HG03432 (cell line): ENCODE measurements around the gene SACM1L.

ENCODE experiments used
- ATAC-seq: cut with Tn5 transposase; IDR thresholded peaks from one replicate; pipeline ENCODE4 v1.9.1; 2021; ENCODE audit warnings: mild to moderate bottlenecking, moderate library complexity; ENCODE audit not compliant: unreplicated experiment

The SACM1L gene

GRCh38 chr3:45781841-45782240 is 92.6 kb downstream of the SACM1L start:
- no peak for ATAC-seq

GRCh38 chr3:45782381-45782780 is 93.2 kb downstream of the SACM1L start:
- ATAC-seq = no peak

GRCh38 chr3:45783667-45784066 is 94.5 kb downstream of the SACM1L start:
- no peak for ATAC-seq

- no peak for ATAC-seq
These were observed 96.5 kb downstream of the SACM1L start for GRCh38 chr3:45785605-45786150.

- no peak for ATAC-seq
These were observed 97.8 kb downstream of the SACM1L start for GRCh38 chr3:45786801-45787495.

GRCh38 chr3:45787551-45787950 is 98.4 kb downstream of the SACM1L start:
- no peak for ATAC-seq

- ATAC-seq = no peak
These were observed 100.1 kb downstream of the SACM1L start for GRCh38 chr3:45789235-45789812.

- no peak for ATAC-seq
These were observed 101.4 kb downstream of the SACM1L start for GRCh38 chr3:45790596-45790995.

GRCh38 chr3:45792036-45792435 is 102.8 kb downstream of the SACM1L start:
- no peak for ATAC-seq

- ATAC-seq = no peak
These were observed 103.4 kb downstream of the SACM1L start for GRCh38 chr3:45792516-45793172.

GRCh38 chr3:45793482-45794176 is 104.4 kb downstream of the SACM1L start:
- no peak for ATAC-seq

GRCh38 chr3:45794177-45794560 is 105.0 kb downstream of the SACM1L start:
- no peak for ATAC-seq

GRCh38 chr3:45794660-45795059 is 105.5 kb downstream of the SACM1L start:
- no peak for ATAC-seq
